ENCODE results near the gene CD300A.

The CD300A gene

GRCh38 chr17:74522381-74523105 lies 56.1 kb downstream of the CD300A start:
- DNase-seq: no peak

- DNase-seq: no peak
Measured at GRCh38 chr17:74523308-74523707, 56.9 kb downstream of the CD300A start.

- DNase-seq: no peak
Measured at GRCh38 chr17:74524653-74525464, 58.4 kb downstream of the CD300A start.

GRCh38 chr17:74525465-74525725 lies 59.0 kb downstream of the CD300A start:
- DNase-seq: no peak

- no peak for DNase-seq
Measured at GRCh38 chr17:74525781-74526288, 59.4 kb downstream of the CD300A start.

GRCh38 chr17:74526681-74527080 lies 60.2 kb downstream of the CD300A start:
- DNase-seq: no peak

GRCh38 chr17:74527081-74527480 lies 60.6 kb downstream of the CD300A start:
- no peak for DNase-seq

GRCh38 chr17:74527756-74528155 lies 61.3 kb downstream of the CD300A start:
- no peak for DNase-seq

GRCh38 chr17:74528491-74529199 lies 62.2 kb downstream of the CD300A start:
- DNase-seq: peak; percentile 23

- DNase-seq: no peak
Measured at GRCh38 chr17:74529243-74529642, 62.8 kb downstream of the CD300A start.

- no peak for DNase-seq
Measured at GRCh38 chr17:74530831-74531150, 64.4 kb downstream of the CD300A start.

- no peak for DNase-seq
Measured at GRCh38 chr17:74531231-74531761, 64.9 kb downstream of the CD300A start, which contains the start of gene CD300LB. TSS of gene CD300LB (minus strand) at chr17:74531475. CDS start at chr17:74531350, 125 bp downstream.

- DNase-seq: peak; percentile 47
Measured at GRCh38 chr17:74532115-74532514, 65.7 kb downstream of the CD300A start.

Measured in CD4-positive, alpha-beta T cell treated with Interleukin-10 for 1 hour (primary cell).